Stomach (tissue), 9 donors: ENCODE results near the gene OLA1. TPM values are rescaled to one million over a fixed set of nuclear protein-coding genes. Genes with fewer than 3 reads are reported as not detected.

Experiments used
- DNase-seq, 2 donors: peaks; one replicate each; pipeline versions ENCODE4 v3.0.0 to v3.0.0-alpha.2; 2013 to 2019
- H3K27ac ChIP-seq, 5 donors: fragments of 200-600 bp in 4 of 5; sonication (generic) in 4 of 5; one replicate each; pipeline ENCODE4 v1.5.1; 2013 to 2019; ENCODE audit warnings: mild to moderate bottlenecking in 1 of 5, moderate library complexity in 1 of 5
- H3K27me3 ChIP-seq, 3 donors: fragments of 200-600 bp; sonication (generic); one replicate each; pipeline ENCODE4 v1.5.1; 2017 to 2019; ENCODE audit warnings: mixed run types in 1 of 3
- H3K36me3 ChIP-seq, 4 donors: fragments of 200-600 bp; sonication (generic); 1 replicate in 3 of 4; 2 replicates in 1 of 4; pipeline ENCODE4 v1.5.1; 2016 to 2019
- H3K4me1 ChIP-seq, 4 donors: fragments of 200-600 bp; sonication (generic); one replicate each; pipeline ENCODE4 v1.5.1; 2016 to 2019
- H3K4me3 ChIP-seq, 4 donors: fragments of 200-600 bp; sonication (generic) in 3 of 4; one replicate each; pipeline ENCODE4 v1.5.1; 2016 to 2019; ENCODE audit warnings: mild to moderate bottlenecking in 1 of 4
- H3K9me3 ChIP-seq, 4 donors: fragments of 200-600 bp; sonication (generic); one replicate each; pipeline ENCODE4 v1.5.1; 2016 to 2019
- CTCF ChIP-seq, 7 experiments: fragments of 450-650 bp in 4 of 7; fragments of 200-600 bp in 3 of 7; sonication (generic) in 3 of 7; IDR thresholded peaks; one replicate each; pipeline ENCODE4 v1.5.1; 2016 to 2019; ENCODE audit warnings: antibody characterized with exemption in 7 of 7, control low read depth in 2 of 7, mild to moderate bottlenecking in 1 of 7
- EP300 ChIP-seq: sonication (generic); formaldehyde crosslinking; IDR thresholded peaks from one replicate; pipeline ENCODE4 v1.6.1; 2017; ENCODE audit warnings: antibody characterized with exemption
- POLR2A ChIP-seq, 4 donors: fragments of 450-650 bp; IDR thresholded peaks; one replicate each; pipeline ENCODE4 v1.6.1; 2016; ENCODE audit warnings: antibody characterized with exemption in 4 of 4, control low read depth in 2 of 4, mild to moderate bottlenecking in 1 of 4, moderate library complexity in 1 of 4
- POLR2AphosphoS5 ChIP-seq, 3 donors: sonication (generic); formaldehyde crosslinking; IDR thresholded peaks; one replicate each; pipeline ENCODE4 v1.6.1; 2016; ENCODE audit warnings: antibody characterized with exemption in 3 of 3
- WGBS, 5 donors: extraction: QIAGEN DNeasy Blood & Tissue Kit in 3 of 5; methylation state at CpG; one replicate each; pipeline versions ENCODE4 v1.1.5 to v1.1.7; 2013 to 2018; 5-methylcytosine and 5-hydroxymethylcytosine counted together
- intact Hi-C: fragments of 100-400 bp; cut with DNase I; formaldehyde crosslinking; loops from one replicate; pipeline ENCODE4 v1.15.1; 2023; ENCODE audit warnings: low total_unique reads
- polyA plus RNA-seq, 3 donors: library from polyadenylated mRNA; stranded (reverse); fragments of 200-250 nt; gene quantifications; one replicate each; pipeline ENCODE4 v1.2.3, GENCODE V29; 2013
- total RNA-seq, 5 donors: library from RNA; depleted of rRNA; stranded (reverse); fragments of >200 nt; gene quantifications; one replicate each; pipeline versions ENCODE4 v1.1.0 to v1.2.3, GENCODE V29; 2014 to 2016
- donor health status: healthy with polysubstance abuse.
- donor health status: Bipolar disorder and iron deficiency.
- donor health status: healthy.

The OLA1 gene
- total and polyA plus RNA-seq, 8 donors = 20.6 to 149 (median 75.3) TPM

GRCh38 chr2:174209325-174209724, 39.0 kb downstream of the OLA1 start:
- 61 to 67% (median 65%) methylated on average over 2 of the region's 2 CpGs for WGBS, 5 donors
- Histone ChIP-seq H3K4me1 (no peaks in the 10 kb centered on the region), H3K9me3 (no peaks in the 10 kb centered on the region), H3K27ac (no peak overlapping the region), H3K27me3 (no peaks in the 10 kb centered on the region), H3K4me3 (no peak overlapping the region), H3K36me3 (no peaks in the 10 kb centered on the region)
- peak in 1 of 2 donors; percentile 4 for DNase-seq
- intact Hi-C loops = no loop called here
- TF ChIP-seq POLR2AphosphoS5 (IDR thresholded peaks at IDR 0.05) (no peak), EP300 (no peak), POLR2A (IDR thresholded peaks at IDR 0.05) (no peak), CTCF (IDR thresholded peaks at IDR 0.05) (no peak)

GRCh38 chr2:174208026-174208425, 40.3 kb downstream of the OLA1 start:
- intact Hi-C loops = no loop called here
- Histone ChIP-seq H3K36me3 (no peaks in the 10 kb centered on the region), H3K9me3 (no peaks in the 10 kb centered on the region), H3K27me3 (no peaks in the 10 kb centered on the region), H3K27ac (no peak overlapping the region), H3K4me3 (no peak overlapping the region), H3K4me1 (no peaks in the 10 kb centered on the region)
- DNase-seq = no peak
- 63 to 94% (median 93%) methylated on average over 4 of the region's 4 CpGs for WGBS, 5 donors
- no peak for TF ChIP-seq CTCF (IDR thresholded peaks at IDR 0.05)
- no peak for TF ChIP-seq EP300
- TF ChIP-seq POLR2A (IDR thresholded peaks at IDR 0.05) = no peak
- TF ChIP-seq POLR2AphosphoS5 (IDR thresholded peaks at IDR 0.05) = no peak

- no peaks in the 10 kb centered on the region for H3K36me3 ChIP-seq
- no peak for TF ChIP-seq POLR2A (IDR thresholded peaks at IDR 0.05)
- TF ChIP-seq CTCF (IDR thresholded peaks at IDR 0.05) = no peak
- no peak for TF ChIP-seq POLR2AphosphoS5 (IDR thresholded peaks at IDR 0.05)
- no peak for TF ChIP-seq EP300
- WGBS, 5 donors = 94 to 100% (median 100%) methylated on average over 2 of the region's 2 CpGs
- no peak for DNase-seq
- H3K4me1 ChIP-seq = no peaks in the 10 kb centered on the region
- intact Hi-C loops = no loop called here
- no peaks in the 10 kb centered on the region for H3K9me3 ChIP-seq
- no peaks in the 10 kb centered on the region for H3K27me3 ChIP-seq
- H3K27ac ChIP-seq = no peak overlapping the region
- H3K4me3 ChIP-seq = no peak overlapping the region
Measured at GRCh38 chr2:174205562-174205961, 42.8 kb downstream of the OLA1 start.

DNA sequence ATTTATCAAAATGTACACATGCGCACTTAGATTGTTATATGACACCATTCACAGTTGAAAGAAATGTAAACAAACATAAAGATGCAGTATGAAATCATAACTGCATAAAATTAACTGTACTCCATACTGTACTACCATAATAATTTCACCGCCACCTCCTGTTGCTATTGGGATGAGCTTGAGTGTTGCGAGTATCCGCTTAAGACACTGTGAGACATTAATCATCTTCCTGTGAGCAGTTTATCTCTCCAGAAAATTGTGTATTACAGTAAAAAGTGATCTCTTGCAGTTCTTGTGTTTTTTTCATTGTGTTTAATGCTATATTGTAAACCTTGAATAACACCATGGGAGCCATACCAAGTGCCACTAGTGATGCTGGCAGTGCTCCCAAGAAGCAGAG, 46.1 kb downstream of the OLA1 start:
- no peaks in the 10 kb centered on the region for H3K27me3 ChIP-seq
- no peak for TF ChIP-seq CTCF (IDR thresholded peaks at IDR 0.05)
- TF ChIP-seq POLR2AphosphoS5 (IDR thresholded peaks at IDR 0.05) = no peak
- no peak for TF ChIP-seq EP300
- TF ChIP-seq POLR2A (IDR thresholded peaks at IDR 0.05) = no peak
- no peak overlapping the region for H3K4me3 ChIP-seq
- intact Hi-C loops = no loop called here
- no peak overlapping the region for H3K27ac ChIP-seq
- no peaks in the 10 kb centered on the region for H3K36me3 ChIP-seq
- no peaks in the 10 kb centered on the region for H3K9me3 ChIP-seq
- no peak for DNase-seq
- H3K4me1 ChIP-seq = no peaks in the 10 kb centered on the region
- WGBS, 5 donors = 97 to 99% (median 98%) methylated on average over 4 of the region's 4 CpGs
